H1 (cell line): ENCODE data around the gene ZNF490.

Experiments
- CTCF ChIP-seq, 3 experiments: IDR thresholded peaks; 1 replicate in 2 of 3; 2 replicates in 1 of 3; pipeline versions ENCODE4 v1.5.1 to v1.6.1; 2011; ENCODE audit warnings: low read length in 3 of 3, mild to moderate bottlenecking in 3 of 3, inconsistent platforms in 2 of 3, low read depth in 1 of 3, moderate library complexity in 1 of 3; ENCODE audit not compliant: insufficient read depth in 1 of 3; ENCODE audit errors: control extremely low read depth in 1 of 3
- EZH2 ChIP-seq: fragments of 200-600 bp; sonication (generic); IDR thresholded peaks from 2 replicates; pipeline ENCODE4 v1.7.1; 2012; ENCODE audit warnings: low read depth, mild to moderate bottlenecking, moderate library complexity, low read length, inconsistent platforms; ENCODE audit not compliant: severe bottlenecking
- POLR2A ChIP-seq, 2 experiments: IDR thresholded peaks; 1 replicate in 1 of 2; 2 replicates in 1 of 2; pipeline ENCODE4 v1.6.1; 2011; ENCODE audit warnings: low read depth in 2 of 2, low read length in 2 of 2, mild to moderate bottlenecking in 2 of 2; ENCODE audit errors: control extremely low read depth in 1 of 2
- SP2 ChIP-seq: IDR thresholded peaks from 2 replicates; pipeline ENCODE4 v1.6.1; 2012; ENCODE audit warnings: mild to moderate bottlenecking, low read length, inconsistent platforms

- TF ChIP-seq POLR2A (IDR thresholded peaks at IDR 0.05; ENCODE audit: control extremely low read depth in 1 of 2, low read depth in 2 of 2, low read length in 2 of 2) (no peak), CTCF (IDR thresholded peaks at IDR 0.05; ENCODE audit: control extremely low read depth in 1 of 3, insufficient read depth in 1 of 3, low read depth in 1 of 3, low read length in 3 of 3) (no peak), SP2 (no peak), EZH2 (no peak)
Measured at GRCh38 chr19:12596927-12597548, 13.6 kb downstream of the ZNF490 start.
